CD4-positive, alpha-beta T cell treated with Interleukin-15 for 4 hours (primary cell): Measurements from ENCODE around the gene TJP3.
A peak's percentile ranks its signal among the peaks of the same experiment; 100 is the strongest.

Source experiments
- DNase-seq: peaks from one replicate; pipeline ENCODE4 v3.0.0-alpha.2; 2020; ENCODE audit warnings: low spot score

The TJP3 gene

DNA sequence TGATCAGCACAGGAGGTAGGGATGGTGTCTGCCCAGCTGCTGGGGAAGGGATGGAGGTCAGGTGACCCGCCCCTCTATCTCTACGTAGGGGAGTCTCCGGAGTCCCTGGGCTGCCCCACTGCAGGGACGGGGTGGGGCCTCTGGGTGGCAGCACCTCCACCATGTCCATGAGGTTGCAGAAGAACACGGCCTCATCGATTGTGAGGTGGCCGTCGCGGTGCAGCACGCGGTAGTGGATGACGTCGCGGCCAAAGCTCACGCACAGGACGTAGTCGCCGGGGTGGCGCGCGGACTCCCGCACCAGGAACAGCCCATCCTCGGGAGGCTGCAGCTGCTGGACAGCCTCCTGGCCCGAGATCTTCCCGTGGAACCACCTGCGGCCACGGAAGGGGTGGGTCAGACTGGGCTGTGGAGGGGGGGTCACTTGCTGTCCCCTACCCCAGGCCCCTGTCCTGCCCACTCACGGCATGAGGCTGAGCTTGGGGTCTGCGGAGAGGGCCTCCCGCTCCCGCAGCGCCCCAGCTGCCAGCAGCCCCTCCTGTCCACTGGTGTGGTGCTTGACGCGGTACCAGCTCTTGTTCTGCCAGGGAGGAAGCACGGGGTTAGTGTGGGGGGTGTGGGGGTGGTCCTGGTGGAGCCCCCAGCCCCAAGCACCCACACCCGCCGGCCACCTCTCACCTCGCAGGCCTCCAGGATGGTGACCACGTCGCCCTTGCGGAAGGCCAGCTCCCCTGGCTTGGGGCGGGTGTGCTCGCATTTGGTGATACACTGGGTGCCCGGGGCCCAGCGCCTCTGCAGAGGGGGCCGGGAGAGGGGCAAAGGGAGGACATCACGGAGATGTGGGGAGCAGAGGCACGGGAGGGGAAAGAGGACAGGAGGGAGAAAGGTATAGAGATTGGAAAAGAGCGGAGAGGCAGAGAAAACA, 75.7 kb downstream of the TJP3 start:
- peak; percentile 44 for DNase-seq

DNA sequence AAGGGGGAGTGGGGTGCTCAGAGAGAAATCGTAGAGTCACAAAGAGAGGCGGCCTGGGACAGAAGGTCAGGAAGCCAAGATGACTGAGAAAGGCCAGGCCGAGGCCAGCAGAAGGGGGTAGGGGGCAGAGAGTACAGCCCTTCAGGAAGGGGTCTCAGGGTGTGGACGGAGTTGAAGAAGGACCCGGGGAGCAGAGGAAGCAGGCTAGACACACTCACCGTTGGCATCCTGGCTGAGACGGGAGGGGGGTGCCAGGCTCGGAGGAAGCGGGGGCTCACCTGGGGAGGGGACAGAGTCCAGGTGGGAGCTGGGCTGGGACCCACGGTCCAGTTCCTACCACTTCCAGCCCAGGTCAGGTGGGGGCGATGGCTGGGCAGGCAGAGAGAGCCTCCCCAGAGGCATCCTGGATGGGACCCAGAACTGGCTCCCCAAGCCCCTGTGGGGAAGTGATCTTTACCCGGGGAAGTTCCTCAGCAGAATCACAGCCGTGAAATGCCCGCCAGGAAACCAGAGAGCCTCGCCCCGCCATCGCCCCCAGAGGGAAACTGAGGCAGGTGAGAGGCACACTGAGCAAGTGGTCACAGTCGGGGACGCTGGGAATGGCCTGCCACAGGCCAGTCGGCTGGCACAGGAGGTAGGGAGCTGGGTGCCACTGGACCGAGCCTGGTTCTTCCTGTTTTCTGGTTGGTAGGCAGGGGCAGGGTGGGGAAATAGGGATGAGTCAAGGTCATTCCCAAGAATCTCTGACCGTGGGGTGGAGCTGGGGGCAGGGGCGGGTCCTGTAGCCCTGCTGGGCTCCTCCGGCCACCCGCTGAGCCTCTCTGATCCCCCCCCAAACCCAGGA, 76.6 kb downstream of the TJP3 start:
- no peak for DNase-seq

DNA sequence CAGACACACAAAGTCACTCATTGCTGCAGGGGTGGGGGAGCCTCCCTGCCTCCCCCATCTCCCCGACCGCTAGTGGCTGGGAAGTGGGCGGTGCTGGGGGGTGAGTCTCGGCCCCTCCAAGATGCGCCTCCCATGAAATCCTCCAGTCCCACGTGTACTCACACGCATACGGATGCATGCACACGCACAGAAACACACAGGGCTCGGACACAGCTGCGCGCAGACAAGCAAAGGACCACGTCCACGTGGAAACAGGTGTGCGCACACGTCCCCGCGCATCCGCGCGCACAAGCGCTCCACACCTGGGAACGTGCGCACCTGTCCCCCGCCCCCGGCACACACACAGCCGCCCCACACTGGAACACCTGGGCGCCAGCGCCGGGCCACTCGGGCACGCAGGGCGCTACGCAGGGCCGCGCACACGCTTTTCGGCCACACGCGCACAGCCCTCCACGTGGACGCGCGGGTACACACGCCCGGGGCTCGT, 77.3 kb downstream of the TJP3 start:
- DNase-seq, result no peak

DNA sequence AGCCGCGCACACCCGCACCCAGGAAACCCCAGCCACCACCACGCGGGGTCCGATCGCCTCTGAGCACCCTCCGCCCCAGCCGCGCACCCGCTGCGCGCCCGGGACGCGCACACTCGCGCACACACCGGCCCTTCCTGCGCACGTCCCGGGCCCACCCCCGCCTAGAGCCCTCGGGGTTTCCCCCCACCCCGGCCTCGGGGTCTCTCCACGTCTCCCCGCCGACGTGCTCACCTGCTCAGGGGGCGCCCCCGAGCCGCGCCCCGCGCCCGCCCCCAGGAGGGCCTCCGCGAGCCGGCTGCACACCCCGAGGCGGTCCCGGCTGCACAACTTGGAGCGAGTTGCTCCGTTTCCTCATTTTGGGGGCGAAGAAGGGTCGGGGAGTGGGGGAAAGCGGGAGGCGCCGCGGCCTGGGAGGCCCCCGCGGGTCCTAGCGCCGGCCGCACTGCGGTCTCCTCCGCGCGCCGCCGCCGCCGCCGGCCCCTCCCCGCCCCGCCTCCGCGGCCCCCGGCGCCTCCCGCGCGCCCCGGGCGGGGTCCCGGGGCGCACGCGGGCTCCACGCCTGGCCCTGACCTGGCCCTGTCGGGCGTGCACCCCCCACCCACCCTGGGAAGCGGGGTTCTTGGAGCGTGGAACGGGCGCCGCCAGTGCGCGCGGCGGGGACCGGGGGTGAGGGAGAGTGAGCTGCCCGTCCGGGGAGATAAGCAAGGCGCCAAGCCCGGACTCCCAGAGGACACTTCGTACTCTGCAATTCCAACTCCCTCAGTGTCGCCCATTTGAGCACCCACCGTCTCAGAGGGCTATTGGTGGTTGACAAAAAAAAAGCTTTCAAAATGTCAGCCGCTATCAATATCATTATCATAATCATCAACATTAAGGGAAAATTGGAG, 78.0 kb downstream of the TJP3 start, which contains the start of gene MATK:
Gene MATK (minus strand): TSS at position 444 of the 887 bp plus-strand sequence. CDS start 1,246 bp downstream, outside the sequence.
- no peak for DNase-seq

DNA sequence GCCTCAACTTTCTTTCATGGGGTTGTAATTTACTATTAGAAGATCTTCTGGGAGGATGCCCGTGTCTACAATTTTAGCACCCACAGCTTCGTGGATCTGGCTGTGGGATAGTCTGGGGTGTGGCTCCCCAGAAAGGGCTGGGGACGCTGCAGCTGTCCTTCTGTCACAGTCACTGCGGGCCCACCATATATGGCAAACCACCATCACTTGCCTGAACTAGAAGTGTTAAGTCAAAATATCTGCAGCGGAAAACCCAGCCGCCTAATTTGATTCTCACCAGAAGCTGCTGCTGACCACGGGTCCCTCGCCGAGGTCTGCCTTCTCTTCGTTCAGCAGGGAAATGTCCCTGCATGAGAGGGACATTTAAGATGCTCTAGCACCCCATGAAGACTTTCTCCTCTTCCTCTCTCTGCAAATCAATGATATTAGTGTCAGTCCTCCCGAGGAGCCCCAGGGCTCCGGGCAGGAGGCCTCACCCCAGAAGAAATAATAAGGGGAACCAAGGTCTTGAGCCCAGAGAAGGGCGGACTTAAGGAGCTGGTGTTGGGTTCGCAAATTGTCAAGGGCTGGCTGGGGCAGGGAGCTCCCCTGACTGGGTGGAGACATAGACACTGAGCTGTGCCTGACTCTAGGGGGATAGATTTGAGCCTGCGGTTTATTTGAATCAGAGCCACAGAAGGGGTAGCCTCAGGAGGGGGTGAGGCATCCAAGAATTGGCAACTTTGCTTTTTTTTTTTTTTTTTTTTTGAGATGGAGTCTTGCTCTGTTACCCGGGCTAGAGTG, 81.0 kb downstream of the TJP3 start:
- DNase-seq, result peak; percentile 37

DNA sequence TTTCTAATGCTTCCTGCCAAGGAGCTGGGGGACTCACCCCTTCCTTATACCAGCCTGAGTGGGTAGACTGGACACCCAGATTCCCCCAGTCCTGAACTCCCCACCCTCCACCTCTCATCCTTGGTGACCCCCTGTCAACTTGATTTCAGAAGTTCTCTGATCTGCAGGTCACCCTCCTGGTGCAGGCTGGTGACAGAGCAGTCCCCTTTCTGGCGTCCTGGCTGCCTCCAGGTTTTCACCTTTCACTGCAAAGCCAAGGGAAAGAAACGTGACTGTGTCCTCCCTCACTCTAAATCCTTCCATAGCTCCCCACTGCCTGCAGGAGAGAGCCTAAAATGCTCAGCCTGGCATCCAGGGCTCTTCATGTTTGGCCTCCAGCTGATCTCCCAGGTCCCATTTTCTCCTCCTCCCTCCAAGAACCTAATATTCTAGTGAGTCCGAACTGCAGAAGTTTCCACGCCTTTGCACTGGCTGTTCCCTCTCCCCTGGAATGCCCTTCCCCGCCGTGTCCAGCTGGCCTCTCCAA, 82.1 kb downstream of the TJP3 start:
- DNase-seq, result no peak

DNA sequence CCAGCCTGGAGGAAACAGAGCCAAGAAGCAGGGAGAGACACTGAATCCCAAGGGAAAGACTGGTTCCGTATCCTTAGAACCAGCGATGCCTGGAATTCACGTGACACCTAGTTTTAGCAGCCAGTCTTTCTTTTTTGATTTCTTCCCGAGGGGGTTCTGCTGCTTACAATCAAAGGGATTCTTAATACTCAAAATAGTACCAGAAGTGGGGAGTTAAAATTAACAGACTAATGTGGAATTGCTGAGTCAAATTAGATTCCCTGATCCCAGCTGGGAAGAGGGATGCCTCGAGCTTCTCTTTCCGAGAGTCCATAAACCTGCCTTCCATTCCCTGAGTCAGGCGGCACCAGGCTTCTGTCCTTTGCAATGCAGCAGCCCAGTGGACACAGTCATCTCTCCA, 82.8 kb downstream of the TJP3 start:
- no peak for DNase-seq

DNA sequence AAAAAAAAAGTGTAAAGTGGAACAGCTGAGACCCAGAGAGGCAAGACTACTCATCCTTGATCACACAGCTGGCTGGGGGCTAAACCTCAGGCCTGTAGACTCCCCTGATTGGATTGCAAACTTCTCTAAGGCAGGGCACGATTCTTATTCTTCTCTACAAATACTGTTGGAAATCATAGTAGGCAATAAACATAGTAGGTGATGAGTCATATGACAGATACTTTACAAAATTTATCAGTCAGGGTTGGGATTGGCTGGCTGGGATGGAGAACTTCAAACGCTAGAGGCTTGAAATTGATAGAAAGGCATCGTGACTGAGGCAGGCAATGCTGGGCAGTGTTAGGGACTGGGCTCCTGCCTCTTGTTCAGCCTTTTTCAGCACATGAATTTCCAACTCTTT, 83.9 kb downstream of the TJP3 start:
- DNase-seq, result no peak

DNA sequence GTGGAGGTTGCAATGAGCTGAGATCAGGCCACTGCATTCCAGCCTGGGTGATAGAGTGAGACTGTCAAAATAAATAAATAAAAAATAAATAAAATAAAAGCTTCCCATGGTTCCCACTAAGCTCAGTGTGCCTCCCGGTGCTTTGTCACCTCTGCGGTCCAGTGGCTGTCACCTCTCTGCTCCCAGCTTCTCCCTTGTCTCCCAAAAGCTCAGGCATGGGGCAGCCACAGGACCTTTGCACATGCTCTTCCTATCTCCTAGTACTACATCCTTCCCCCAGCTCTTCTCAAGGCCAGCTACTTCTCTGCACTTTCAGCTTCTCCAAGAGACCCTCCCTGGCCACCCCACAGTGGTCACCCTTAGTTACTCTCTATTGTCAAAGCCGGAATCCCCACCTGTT, 85.6 kb downstream of the TJP3 start:
- no peak for DNase-seq

DNA sequence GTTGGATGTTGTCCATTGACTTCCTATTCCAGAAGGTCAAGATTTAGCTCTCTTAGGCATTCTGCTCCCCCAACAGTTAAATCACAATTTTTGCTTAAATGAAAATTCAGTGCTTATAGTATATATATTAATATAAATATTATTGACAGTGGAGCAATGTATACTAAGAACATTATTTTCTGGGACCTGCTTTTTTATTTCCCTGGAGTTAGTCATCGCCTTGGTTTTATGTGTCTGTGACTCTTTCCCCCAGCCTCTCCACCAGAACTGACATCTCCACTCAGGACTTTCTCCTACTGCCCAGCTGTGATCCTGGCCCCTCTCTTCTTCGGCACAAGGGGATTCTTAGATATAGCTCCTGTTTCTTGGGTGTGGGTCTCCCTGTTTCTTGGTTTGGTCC, 88.2 kb downstream of the TJP3 start:
- no peak for DNase-seq

DNA sequence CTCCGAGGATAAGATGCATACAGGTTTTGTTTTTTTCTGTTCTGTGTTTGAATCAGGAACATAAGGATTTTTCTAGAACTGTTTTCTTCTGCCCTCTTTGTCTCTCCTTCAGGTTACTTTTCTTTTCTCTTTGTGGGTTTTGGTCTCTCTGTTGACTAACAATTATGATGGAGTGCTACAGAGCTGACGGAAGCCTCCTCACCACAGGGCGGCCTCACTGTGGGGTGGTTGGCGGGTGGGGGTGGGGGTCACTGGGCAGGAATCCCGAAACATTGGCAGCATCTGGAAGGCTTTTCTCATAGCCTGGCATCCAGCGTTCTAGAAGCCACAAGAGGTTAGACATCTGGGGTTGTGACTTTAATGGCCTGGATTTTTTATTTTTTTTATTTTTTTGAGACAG, 90.0 kb downstream of the TJP3 start:
- peak; percentile 54 for DNase-seq
